HG02943 (cell line): ENCODE data around the gene MCTP2.

ENCODE experiments used
- ATAC-seq: cut with Tn5 transposase; IDR thresholded peaks from one replicate; pipeline ENCODE4 v1.9.1; 2021; ENCODE audit warnings: mild to moderate bottlenecking, low read depth, moderate library complexity; ENCODE audit not compliant: unreplicated experiment

Gene MCTP2

GRCh38 chr15:94381384-94381783 is 150.0 kb downstream of the MCTP2 start:
- ATAC-seq: no peak

- ATAC-seq: no peak
Observed at GRCh38 chr15:94383041-94383440, 151.7 kb downstream of the MCTP2 start.

- ATAC-seq: no peak
Observed at GRCh38 chr15:94383706-94384105, 152.3 kb downstream of the MCTP2 start.

- ATAC-seq: no peak
Observed at GRCh38 chr15:94385441-94385840, 154.1 kb downstream of the MCTP2 start.

- ATAC-seq: no peak
Observed at GRCh38 chr15:94386351-94386750, 155.0 kb downstream of the MCTP2 start.

- ATAC-seq: no peak
Observed at GRCh38 chr15:94387442-94387841, 156.1 kb downstream of the MCTP2 start.

- peak; percentile 69 for ATAC-seq
Observed at GRCh38 chr15:94387849-94388441, 156.6 kb downstream of the MCTP2 start.

GRCh38 chr15:94395640-94396039 is 164.3 kb downstream of the MCTP2 start:
- ATAC-seq: no peak

GRCh38 chr15:94397337-94397736 is 166.0 kb downstream of the MCTP2 start:
- ATAC-seq: no peak

- no peak for ATAC-seq
Observed at GRCh38 chr15:94398001-94398400, 166.6 kb downstream of the MCTP2 start.

GRCh38 chr15:94400526-94401298 is 169.4 kb downstream of the MCTP2 start:
- ATAC-seq: no peak

- ATAC-seq: no peak
Observed at GRCh38 chr15:94403331-94403730, 172.0 kb downstream of the MCTP2 start.

GRCh38 chr15:94404733-94405283 is 173.4 kb downstream of the MCTP2 start:
- no peak for ATAC-seq

- no peak for ATAC-seq
Observed at GRCh38 chr15:94411285-94411684, 179.9 kb downstream of the MCTP2 start.

- ATAC-seq: no peak
Observed at GRCh38 chr15:94411846-94412245, 180.5 kb downstream of the MCTP2 start.

GRCh38 chr15:94412979-94413746 is 181.8 kb downstream of the MCTP2 start:
- peak; percentile 58 for ATAC-seq

GRCh38 chr15:94414916-94415315 is 183.6 kb downstream of the MCTP2 start:
- no peak for ATAC-seq

- ATAC-seq: no peak
Observed at GRCh38 chr15:94416267-94416666, 184.9 kb downstream of the MCTP2 start.

- no peak for ATAC-seq
Observed at GRCh38 chr15:94416820-94417219, 185.5 kb downstream of the MCTP2 start.

- ATAC-seq: no peak
Observed at GRCh38 chr15:94417501-94418293, 186.3 kb downstream of the MCTP2 start.
